Ovary (tissue), 3 donors: ENCODE results near the gene BANP.

Experiments
- CTCF ChIP-seq, 3 donors: fragments of 450-650 bp in 2 of 3; fragments of 200-600 bp in 1 of 3; IDR thresholded peaks; one replicate each; pipeline versions ENCODE4 v1.5.1 to v1.8.0; 2016 to 2022; ENCODE audit warnings: antibody characterized with exemption in 3 of 3, mild to moderate bottlenecking in 1 of 3
- POLR2A ChIP-seq: fragments of 450-650 bp; IDR thresholded peaks from one replicate; pipeline ENCODE4 v1.6.1; 2017; ENCODE audit warnings: antibody characterized with exemption, mild to moderate bottlenecking, moderate library complexity
- donor health status: DM: no; HTN: no; CAD: no.

GRCh38 chr16:88084881-88085280, 133.6 kb downstream of the BANP start:
- TF ChIP-seq CTCF (IDR thresholded peaks at IDR 0.05) (no peak), POLR2A (no peak)
